SK-N-MC (cell line): ENCODE measurements around the gene HDGF.

Experiments used
- EZH2 ChIP-seq: fragments of 200-600 bp; sonication (generic); IDR thresholded peaks from one replicate; pipeline ENCODE4 v1.6.1; 2017; ENCODE audit warnings: antibody characterized with exemption
- FOXP2 ChIP-seq: optimal IDR thresholded peaks from 2 replicates; pipeline ENCODE3; 2011; ENCODE audit warnings: mild to moderate bottlenecking, moderate library complexity; ENCODE audit not compliant: insufficient read depth; ENCODE audit errors: extremely low read length, control extremely low read depth

- no peak for TF ChIP-seq EZH2
- TF ChIP-seq FOXP2 = no peak
Measured at GRCh38 chr1:156765666-156766065, 14.2 kb upstream of the HDGF start.
